Transverse colon (tissue), 3 donors: ENCODE measurements around the gene FAF2.

Source experiments
- POLR2A ChIP-seq: fragments of 450-650 bp; IDR thresholded peaks from one replicate; pipeline ENCODE4 v1.6.1; 2016; ENCODE audit warnings: antibody characterized with exemption, mild to moderate bottlenecking, moderate library complexity
- TF ChIP-seq, protein P1 (sequence below), 5 experiments: fragments of 200-600 bp in 3 of 5; fragments of 450-650 bp in 2 of 5; sonication (generic) in 3 of 5; IDR thresholded peaks; 1 replicate in 2 of 5; 2 replicates in 3 of 5; pipeline ENCODE4 v1.5.1; 2016 to 2017; ENCODE audit warnings: antibody characterized with exemption in 5 of 5, inconsistent platforms in 3 of 5, mild to moderate bottlenecking in 2 of 5, moderate library complexity in 1 of 5

DNA sequence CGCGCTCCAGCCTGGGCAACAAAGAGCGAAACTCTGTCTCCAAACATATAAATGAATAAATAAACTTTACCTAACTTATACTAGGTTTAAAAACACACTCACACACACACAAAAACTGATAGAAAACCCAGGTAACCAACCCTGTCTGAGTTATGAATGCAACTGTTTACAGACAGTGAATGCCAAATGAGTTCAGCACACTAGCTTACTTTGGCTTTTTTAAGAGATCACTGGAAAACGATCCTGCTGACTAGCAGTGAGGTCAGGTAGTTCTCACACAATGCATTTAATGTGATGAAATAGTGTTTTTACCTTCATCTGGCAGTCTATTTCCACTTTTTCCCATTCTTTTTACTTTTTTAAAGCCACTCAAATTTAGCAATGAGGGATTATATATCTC, 22.4 kb downstream of the FAF2 start:
- TF ChIP-seq, protein P1, sequence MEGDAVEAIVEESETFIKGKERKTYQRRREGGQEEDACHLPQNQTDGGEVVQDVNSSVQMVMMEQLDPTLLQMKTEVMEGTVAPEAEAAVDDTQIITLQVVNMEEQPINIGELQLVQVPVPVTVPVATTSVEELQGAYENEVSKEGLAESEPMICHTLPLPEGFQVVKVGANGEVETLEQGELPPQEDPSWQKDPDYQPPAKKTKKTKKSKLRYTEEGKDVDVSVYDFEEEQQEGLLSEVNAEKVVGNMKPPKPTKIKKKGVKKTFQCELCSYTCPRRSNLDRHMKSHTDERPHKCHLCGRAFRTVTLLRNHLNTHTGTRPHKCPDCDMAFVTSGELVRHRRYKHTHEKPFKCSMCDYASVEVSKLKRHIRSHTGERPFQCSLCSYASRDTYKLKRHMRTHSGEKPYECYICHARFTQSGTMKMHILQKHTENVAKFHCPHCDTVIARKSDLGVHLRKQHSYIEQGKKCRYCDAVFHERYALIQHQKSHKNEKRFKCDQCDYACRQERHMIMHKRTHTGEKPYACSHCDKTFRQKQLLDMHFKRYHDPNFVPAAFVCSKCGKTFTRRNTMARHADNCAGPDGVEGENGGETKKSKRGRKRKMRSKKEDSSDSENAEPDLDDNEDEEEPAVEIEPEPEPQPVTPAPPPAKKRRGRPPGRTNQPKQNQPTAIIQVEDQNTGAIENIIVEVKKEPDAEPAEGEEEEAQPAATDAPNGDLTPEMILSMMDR (IDR thresholded peaks at IDR 0.05) = no peak
- TF ChIP-seq POLR2A = no peak
